ENCODE measurements around the gene APBB2.
"Not testable (repeated sequence)": the region's sequence is repeated elsewhere in the genome, so short reads cannot be mapped to it uniquely, and the experiment has no call there.

Gene APBB2

DNA sequence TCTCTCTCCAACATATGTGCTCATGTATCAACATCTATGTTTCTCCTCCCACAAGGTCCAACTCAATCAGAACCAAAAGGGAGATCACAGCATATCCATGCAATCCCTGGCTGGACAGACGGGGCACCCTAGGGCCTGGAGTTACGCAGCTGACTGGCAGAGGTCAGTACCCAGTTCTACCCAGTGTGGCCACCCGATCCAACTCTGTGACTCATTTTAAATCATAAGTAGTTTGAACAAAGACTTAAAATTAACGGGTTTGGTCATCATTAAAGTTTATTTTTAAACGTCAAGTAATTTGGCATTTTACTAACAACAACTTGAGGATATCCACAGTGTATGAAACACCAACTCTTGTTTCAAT is 59.5 kb downstream of the APBB2 start:
- no peak overlapping the region for H3K4me3 ChIP-seq (ENCODE audit: low read depth, low read length)
- no peak for DNase-seq (ENCODE audit: low read depth, low spot score)
- ChIA-PET POLR2A (no interaction called here), CTCF (no interaction called here)
- TF ChIP-seq CTCF (IDR thresholded peaks at IDR 0.05; ENCODE audit: insufficient read depth, low read length, missing control alignments) = no peak

DNA sequence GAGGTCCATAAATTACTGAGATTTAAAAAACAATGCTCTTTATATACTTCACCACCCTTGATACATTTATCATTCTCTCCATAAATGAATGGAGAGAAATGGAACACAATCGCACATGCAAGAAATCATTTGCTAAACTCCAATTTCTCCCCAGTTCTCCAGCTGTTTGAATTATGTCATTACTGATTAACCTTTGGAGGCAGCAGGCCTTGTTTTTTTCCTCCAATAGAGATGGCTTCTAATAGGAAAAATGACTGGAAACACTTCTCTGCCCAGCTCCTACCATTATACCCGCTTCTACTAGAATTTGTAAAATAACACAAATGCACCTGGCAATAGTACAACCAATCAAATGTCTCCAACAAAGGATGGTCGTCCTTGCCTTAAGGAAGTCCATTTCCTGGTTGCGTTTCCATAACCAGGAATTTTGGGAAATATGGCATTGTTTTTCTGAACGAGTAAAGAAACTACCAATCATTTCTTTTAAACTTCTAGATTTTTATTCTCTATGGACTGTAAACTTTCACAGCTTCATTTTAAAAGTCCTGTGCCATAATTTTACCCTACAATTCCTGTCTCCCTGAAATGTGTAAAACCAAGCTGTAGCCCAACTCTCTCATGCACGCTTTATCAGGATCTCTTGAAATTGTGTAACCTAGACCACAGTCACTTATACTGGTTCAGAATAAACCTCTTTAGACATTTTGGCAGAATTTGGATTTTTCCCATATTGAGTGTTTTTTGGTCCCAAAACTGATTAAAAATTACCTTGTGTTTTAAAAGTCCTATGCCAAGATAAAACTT is 60.1 kb downstream of the APBB2 start:
- no peak overlapping the region for H3K4me3 ChIP-seq (ENCODE audit: low read depth, low read length)
- CTCF ChIA-PET = interaction anchor here (1.2 to 1.6 kb wide), 4 partner anchors 9 to 178 kb away, joined by 3 to 8 read pairs (median 4); no protein-coding TSS in a partner anchor
- POLR2A ChIA-PET = no interaction called here
- DNase-seq (ENCODE audit: low read depth, low spot score) = no peak
- no peak for TF ChIP-seq CTCF (IDR thresholded peaks at IDR 0.05; ENCODE audit: insufficient read depth, low read length, missing control alignments)

DNA sequence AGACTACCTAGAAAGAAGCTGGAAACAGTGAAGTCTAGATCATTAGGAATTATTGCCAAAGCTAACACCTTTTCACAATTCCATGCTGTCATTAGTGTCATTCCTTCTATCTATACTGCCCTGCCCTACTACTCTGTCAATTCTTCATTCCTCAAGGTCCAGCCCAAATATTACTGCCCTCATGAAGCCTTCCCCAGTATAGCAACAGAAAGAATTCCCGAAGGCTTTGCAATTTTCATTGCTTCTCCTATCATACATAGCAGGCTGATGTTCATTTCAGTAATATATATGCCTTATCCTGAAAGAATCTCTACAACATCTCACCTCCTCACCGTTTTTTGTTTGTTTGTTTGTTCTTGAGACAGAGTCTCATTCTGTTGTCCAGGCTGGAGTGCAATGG is 63.9 kb downstream of the APBB2 start:
- TF ChIP-seq CTCF (IDR thresholded peaks at IDR 0.05; ENCODE audit: insufficient read depth, low read length, missing control alignments) = no peak
- ChIA-PET CTCF (no interaction called here), POLR2A (no interaction called here)
- no peak overlapping the region for H3K4me3 ChIP-seq (ENCODE audit: low read depth, low read length)
- no peak for DNase-seq (ENCODE audit: low read depth, low spot score)

DNA sequence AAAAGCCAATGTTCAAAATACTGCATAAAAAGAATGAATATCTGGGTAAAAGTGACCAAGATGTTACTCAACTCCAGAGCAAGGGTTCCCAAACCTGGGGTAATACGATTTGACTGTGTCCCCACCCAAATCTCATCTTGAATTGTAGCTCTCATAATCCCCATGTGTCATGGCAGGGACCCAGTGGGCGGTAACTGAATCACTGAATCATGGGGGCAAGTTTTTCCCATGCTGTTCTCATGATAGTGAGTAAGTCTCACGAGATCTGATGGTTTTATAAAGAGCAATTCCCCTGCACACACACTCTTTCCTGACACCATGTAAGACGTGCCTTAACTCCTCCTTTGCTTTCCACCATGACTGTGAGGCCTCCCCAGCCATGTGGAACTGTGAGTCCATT is 64.8 kb downstream of the APBB2 start:
- H3K4me3 ChIP-seq (ENCODE audit: low read depth, low read length); DNase-seq (ENCODE audit: low read depth, low spot score); POLR2A ChIA-PET; CTCF ChIA-PET: not testable (repeated sequence)

DNA sequence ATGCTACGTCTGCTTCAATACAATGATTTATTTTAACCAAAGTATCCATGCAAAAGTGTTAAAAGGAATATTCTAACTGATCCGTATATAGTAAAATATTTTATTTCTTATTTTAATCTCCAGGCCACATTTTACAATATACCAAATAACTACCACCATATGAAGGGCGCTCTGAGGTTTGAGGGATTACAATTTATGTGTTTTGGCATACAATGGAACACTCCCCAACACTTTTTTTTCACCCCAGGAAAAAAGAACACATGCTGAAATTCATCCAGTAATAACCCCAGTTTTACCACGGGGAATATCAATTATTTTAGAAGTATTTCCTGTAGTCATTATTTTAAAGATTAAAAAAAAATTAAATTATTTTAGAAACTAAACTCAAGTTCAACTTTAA is 65.4 kb downstream of the APBB2 start:
- H3K4me3 ChIP-seq (ENCODE audit: low read depth, low read length) = no peak overlapping the region
- ChIA-PET CTCF (interaction anchor here (1.1 kb wide), 1 partner anchor 63 kb away, joined by 3 read pairs; no protein-coding TSS in a partner anchor), POLR2A (interaction anchor here (0.5 kb wide), 1 partner anchor 28 kb away, joined by 5 read pairs; no protein-coding TSS in a partner anchor)
- no peak for DNase-seq (ENCODE audit: low read depth, low spot score)
- no peak for TF ChIP-seq CTCF (IDR thresholded peaks at IDR 0.05; ENCODE audit: insufficient read depth, low read length, missing control alignments)

- POLR2A ChIA-PET = interaction anchor here (0.5 kb wide), 1 partner anchor 29 kb away, joined by 5 read pairs; no protein-coding TSS in a partner anchor
- CTCF ChIA-PET = interaction anchor here (0.9 to 1.1 kb wide), 2 partner anchors 24 to 64 kb away, joined by 3 read pairs; no protein-coding TSS in a partner anchor
- no peak overlapping the region for H3K4me3 ChIP-seq (ENCODE audit: low read depth, low read length)
- DNase-seq (ENCODE audit: low read depth, low spot score) = no peak
- no peak for TF ChIP-seq CTCF (IDR thresholded peaks at IDR 0.05; ENCODE audit: insufficient read depth, low read length, missing control alignments)
These were observed 66.0 kb downstream of the APBB2 start for GRCh38 chr4:41148292-41148691.

DNA sequence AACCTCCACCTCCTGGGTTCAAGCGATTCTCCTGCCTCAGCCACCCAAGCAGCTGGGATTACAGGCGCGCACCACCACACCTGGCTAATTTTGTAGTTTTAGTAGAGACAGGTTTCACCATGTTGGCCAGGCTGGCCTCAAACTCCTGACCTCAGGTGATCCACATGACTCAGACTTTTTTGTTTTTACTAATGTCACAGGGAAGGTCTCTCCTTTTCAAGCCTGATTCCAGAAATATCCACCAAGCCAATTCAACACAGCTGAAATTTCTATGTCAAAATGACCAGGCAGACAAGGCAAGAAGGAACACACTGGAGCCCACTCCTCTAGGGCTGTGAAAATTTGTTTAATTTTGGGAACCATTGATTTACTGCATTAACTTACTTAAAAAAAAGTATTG is 66.8 kb downstream of the APBB2 start:
- ChIA-PET CTCF (interaction anchor here (0.9 to 1.7 kb wide), 4 partner anchors 10 to 171 kb away, joined by 3 to 7 read pairs (median 4); no protein-coding TSS in a partner anchor), POLR2A (interaction anchor here (0.7 kb wide), 1 partner anchor 13 kb away, joined by 5 read pairs; no protein-coding TSS in a partner anchor)
- H3K4me3 ChIP-seq (ENCODE audit: low read depth, low read length); DNase-seq (ENCODE audit: low read depth, low spot score): not testable (repeated sequence)
